ENCODE results near the gene UNC80.

DNA sequence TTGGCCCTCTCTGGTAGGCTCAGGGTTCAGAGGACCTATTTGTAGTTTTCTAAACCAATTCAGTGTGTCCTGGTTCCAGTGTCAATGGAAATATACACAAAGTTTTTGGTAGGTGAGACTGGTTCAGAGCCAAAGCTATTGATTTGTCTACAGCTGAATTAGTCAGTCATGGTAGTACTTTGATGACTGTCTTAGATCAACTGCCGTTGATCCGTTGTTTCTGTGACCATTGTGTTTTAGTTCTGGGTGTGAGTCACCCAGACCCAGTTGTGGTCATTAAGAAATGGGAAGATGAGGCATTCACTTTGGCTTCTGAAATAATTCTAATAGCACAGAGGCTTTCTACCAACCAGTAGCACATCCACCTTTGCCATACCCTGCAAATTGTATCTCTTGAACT, 214.8 kb downstream of the UNC80 start:
- TF ChIP-seq, protein P1, sequence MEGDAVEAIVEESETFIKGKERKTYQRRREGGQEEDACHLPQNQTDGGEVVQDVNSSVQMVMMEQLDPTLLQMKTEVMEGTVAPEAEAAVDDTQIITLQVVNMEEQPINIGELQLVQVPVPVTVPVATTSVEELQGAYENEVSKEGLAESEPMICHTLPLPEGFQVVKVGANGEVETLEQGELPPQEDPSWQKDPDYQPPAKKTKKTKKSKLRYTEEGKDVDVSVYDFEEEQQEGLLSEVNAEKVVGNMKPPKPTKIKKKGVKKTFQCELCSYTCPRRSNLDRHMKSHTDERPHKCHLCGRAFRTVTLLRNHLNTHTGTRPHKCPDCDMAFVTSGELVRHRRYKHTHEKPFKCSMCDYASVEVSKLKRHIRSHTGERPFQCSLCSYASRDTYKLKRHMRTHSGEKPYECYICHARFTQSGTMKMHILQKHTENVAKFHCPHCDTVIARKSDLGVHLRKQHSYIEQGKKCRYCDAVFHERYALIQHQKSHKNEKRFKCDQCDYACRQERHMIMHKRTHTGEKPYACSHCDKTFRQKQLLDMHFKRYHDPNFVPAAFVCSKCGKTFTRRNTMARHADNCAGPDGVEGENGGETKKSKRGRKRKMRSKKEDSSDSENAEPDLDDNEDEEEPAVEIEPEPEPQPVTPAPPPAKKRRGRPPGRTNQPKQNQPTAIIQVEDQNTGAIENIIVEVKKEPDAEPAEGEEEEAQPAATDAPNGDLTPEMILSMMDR (IDR thresholded peaks at IDR 0.05; ENCODE audit: insufficient read depth, low read length, poor library complexity, severe bottlenecking): no peak
- TF ChIP-seq EZH2phosphoT487 (conservative IDR thresholded peaks at IDR 0.05; ENCODE audit: low read length): no peak

Measured in SU-DHL-6 (cell line).